Esophagus squamous epithelium (tissue), 4 donors: ENCODE results near the gene SERF1A.
"Not testable (repeated sequence)": the region's sequence is repeated elsewhere in the genome, so short reads cannot be mapped to it uniquely, and the experiment has no call there.

Experiments
- CTCF ChIP-seq, 6 experiments: fragments of 450-650 bp in 4 of 6; fragments of 200-600 bp in 2 of 6; sonication (generic) in 2 of 6; IDR thresholded peaks; one replicate each; pipeline ENCODE4 v1.5.1; 2016 to 2019; ENCODE audit warnings: antibody characterized with exemption in 6 of 6, mild to moderate bottlenecking in 4 of 6, moderate library complexity in 4 of 6
- POLR2A ChIP-seq, 4 donors: fragments of 450-650 bp; IDR thresholded peaks; one replicate each; pipeline ENCODE4 v1.6.1; 2017; ENCODE audit warnings: antibody characterized with exemption in 4 of 4, mild to moderate bottlenecking in 4 of 4, moderate library complexity in 3 of 4

GRCh38 chr5:70916829-70917228, 16.4 kb downstream of the SERF1A start:
- TF ChIP-seq CTCF, POLR2A (IDR thresholded peaks at IDR 0.05): not testable (repeated sequence)
